Loucy (cell line): ENCODE results near the gene KCNK7.

Experiments
- CTCF ChIP-seq: fragments of 200-600 bp; sonication (generic); conservative IDR thresholded peaks from 2 replicates; pipeline ENCODE4 v1.5.1; 2014; ENCODE audit warnings: mild to moderate bottlenecking, antibody characterized with exemption, low read length
- EZH2phosphoT487 ChIP-seq: fragments of 200-600 bp; IDR thresholded peaks from 2 replicates; pipeline ENCODE4 v1.6.1; 2018; ENCODE audit warnings: antibody characterized with exemption, mild to moderate bottlenecking, moderate library complexity, borderline replicate concordance

GRCh38 chr11:65640483-65641296 lies 45.1 kb upstream of the KCNK7 start:
- TF ChIP-seq CTCF (no peak), EZH2phosphoT487 (no peak)
